NT2/D1 (cell line): Measurements from ENCODE around the gene PXYLP1.

Experiments used
- DNase-seq: peaks from one replicate; pipeline ENCODE4 v3.0.0-alpha.2; 2011; ENCODE audit warnings: low read depth, low spot score
- H3K27me3 ChIP-seq: 2 replicates; pipeline ENCODE4 v1.6.0; 2011; ENCODE audit warnings: mild to moderate bottlenecking; ENCODE audit not compliant: insufficient read length, insufficient read depth
- H3K36me3 ChIP-seq: 2 replicates; pipeline ENCODE4 v1.6.1; 2011; ENCODE audit warnings: mild to moderate bottlenecking, low read length, mixed read lengths; ENCODE audit not compliant: insufficient read depth, insufficient read length
- H3K4me1 ChIP-seq: 2 replicates; pipeline ENCODE4 v1.5.1; 2011; ENCODE audit not compliant: insufficient read depth, insufficient read length
- H3K4me3 ChIP-seq: 2 replicates; pipeline ENCODE4 v1.5.1; 2011; ENCODE audit warnings: low read depth; ENCODE audit not compliant: insufficient read length
- H3K9ac ChIP-seq: 2 replicates; pipeline ENCODE4 v1.6.0; 2011; ENCODE audit warnings: low read depth; ENCODE audit not compliant: insufficient read length
- H3K9me3 ChIP-seq: 2 replicates; pipeline ENCODE4 v1.5.1; 2011; ENCODE audit warnings: mild to moderate bottlenecking, low read length; ENCODE audit not compliant: insufficient read depth
- SUZ12 ChIP-seq: IDR thresholded peaks from 2 replicates; pipeline ENCODE4 v1.6.1; 2011; ENCODE audit not compliant: insufficient read length, insufficient read depth; ENCODE audit errors: extremely low read depth
- YY1 ChIP-seq: IDR thresholded peaks from 2 replicates; pipeline ENCODE4 v1.6.1; 2011; ENCODE audit not compliant: insufficient read length, insufficient read depth
- ZNF274 ChIP-seq: IDR thresholded peaks from 2 replicates; pipeline ENCODE4 v1.6.1; 2011; ENCODE audit warnings: mild to moderate bottlenecking, low read depth, low read length

The PXYLP1 gene

DNA sequence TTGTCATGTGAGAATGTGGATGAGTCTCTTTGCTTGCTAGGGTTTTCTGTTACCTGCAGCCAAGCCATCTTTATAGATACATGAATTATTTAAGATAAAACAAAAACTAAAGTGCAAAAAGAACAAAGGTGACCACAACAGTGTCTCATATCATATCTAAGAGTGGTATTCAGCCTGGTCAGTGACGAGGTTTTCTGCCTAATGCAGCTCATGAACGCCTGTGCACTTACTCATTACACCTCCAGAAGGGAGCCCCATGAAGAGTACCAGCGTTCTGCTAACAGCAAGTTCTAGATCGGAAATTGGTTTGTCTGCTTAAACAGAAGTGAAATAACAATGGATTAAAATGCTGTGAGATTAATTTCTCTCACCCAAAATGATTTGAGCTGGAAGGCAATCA lies 19.2 kb downstream of the PXYLP1 start:
- Histone ChIP-seq H3K27me3 (no peaks in the 10 kb centered on the region), H3K36me3 (no peaks in the 10 kb centered on the region), H3K4me3 (no peak overlapping the region), H3K4me1 (peaks cover 1% of the 10 kb centered on the region), H3K9me3 (no peaks in the 10 kb centered on the region), H3K9ac (no peak overlapping the region)
- TF ChIP-seq SUZ12 (no peak), YY1 (no peak), ZNF274 (no peak)
- no peak for DNase-seq

GRCh38 chr3:141253326-141253725 lies 21.7 kb downstream of the PXYLP1 start:
- Histone ChIP-seq H3K27me3 (no peaks in the 10 kb centered on the region), H3K4me3 (no peak overlapping the region), H3K4me1 (peaks cover 5% of the 10 kb centered on the region), H3K9me3 (no peaks in the 10 kb centered on the region), H3K9ac (no peak overlapping the region), H3K36me3 (no peaks in the 10 kb centered on the region)
- no peak for TF ChIP-seq ZNF274
- TF ChIP-seq YY1: no peak
- TF ChIP-seq SUZ12: no peak
- no peak for DNase-seq

- no peaks in the 10 kb centered on the region for H3K27me3 ChIP-seq
- no peak overlapping the region for H3K4me3 ChIP-seq
- peaks cover 5% of the 10 kb centered on the region for H3K4me1 ChIP-seq
- no peak overlapping the region for H3K9ac ChIP-seq
- no peak for DNase-seq
- H3K36me3 ChIP-seq: no peaks in the 10 kb centered on the region
- H3K9me3 ChIP-seq: no peaks in the 10 kb centered on the region
- TF ChIP-seq ZNF274 (no peak), YY1 (no peak), SUZ12 (no peak)
These were observed 22.2 kb downstream of the PXYLP1 start for GRCh38 chr3:141253811-141254210.

DNA sequence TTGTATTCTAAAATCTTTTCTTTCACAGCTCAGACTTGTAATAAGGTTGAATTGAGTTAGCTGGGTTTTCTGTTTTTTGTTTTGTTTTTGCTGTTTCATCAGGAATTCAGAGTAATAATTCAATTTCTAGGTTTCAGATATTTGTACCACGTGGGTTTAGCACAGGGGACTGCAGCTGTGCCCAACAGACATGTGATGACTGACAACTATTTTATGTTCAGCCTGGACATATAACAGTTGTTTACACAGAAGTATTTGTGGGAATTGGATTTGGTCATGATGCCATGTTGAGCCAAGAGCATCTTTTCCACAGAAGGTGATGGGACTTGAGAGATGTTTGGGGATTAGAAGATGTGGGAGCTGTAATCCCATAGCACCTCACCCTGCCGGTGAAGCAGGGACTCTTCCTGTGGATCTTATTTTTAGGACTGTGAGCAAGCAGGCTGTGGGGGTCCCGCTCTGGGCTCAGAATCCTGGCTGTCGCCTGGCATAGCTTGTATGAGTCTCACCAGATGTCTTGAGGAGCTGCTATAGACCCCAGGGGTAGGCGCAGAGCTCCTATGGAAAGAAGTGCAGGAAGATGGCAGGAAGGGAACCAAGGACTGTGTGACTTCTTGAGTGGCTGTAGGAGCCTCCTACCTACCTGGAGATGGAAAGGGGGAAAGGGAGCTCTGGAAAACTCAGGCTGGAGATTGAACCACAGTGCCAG lies 23.7 kb downstream of the PXYLP1 start:
- TF ChIP-seq SUZ12: no peak
- TF ChIP-seq YY1: no peak
- no peak for TF ChIP-seq ZNF274
- Histone ChIP-seq H3K9me3 (no peaks in the 10 kb centered on the region), H3K36me3 (no peaks in the 10 kb centered on the region), H3K27me3 (no peaks in the 10 kb centered on the region), H3K4me1 (peaks cover 5% of the 10 kb centered on the region), H3K9ac (no peak overlapping the region), H3K4me3 (no peak overlapping the region)
- DNase-seq: no peak

GRCh38 chr3:141255846-141256261 lies 24.2 kb downstream of the PXYLP1 start:
- Histone ChIP-seq H3K9me3 (no peaks in the 10 kb centered on the region), H3K9ac (no peak overlapping the region), H3K36me3 (no peaks in the 10 kb centered on the region), H3K4me1 (peaks cover 5% of the 10 kb centered on the region), H3K4me3 (no peak overlapping the region), H3K27me3 (no peaks in the 10 kb centered on the region)
- TF ChIP-seq SUZ12 (no peak), YY1 (no peak), ZNF274 (no peak)
- no peak for DNase-seq

DNA sequence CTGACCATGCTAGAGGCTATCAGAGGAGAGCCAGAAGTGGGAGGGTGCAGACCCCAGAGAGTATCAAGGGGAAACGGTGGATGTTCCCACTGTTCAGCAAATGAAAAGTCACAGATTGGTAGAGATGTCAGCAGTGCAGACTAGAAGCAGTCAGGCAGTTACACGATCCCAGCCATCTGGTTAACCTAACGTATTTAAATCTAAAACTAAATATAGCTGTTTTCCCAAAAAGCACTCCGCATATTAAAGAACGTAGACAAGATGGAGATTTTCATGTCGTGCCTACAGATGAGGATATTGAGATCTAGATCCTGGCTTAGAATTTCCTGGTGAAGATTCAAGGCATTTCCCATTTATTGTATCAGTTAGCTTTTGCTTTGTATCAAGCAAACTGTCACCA lies 25.2 kb downstream of the PXYLP1 start:
- Histone ChIP-seq H3K4me1 (peaks cover 5% of the 10 kb centered on the region), H3K36me3 (no peaks in the 10 kb centered on the region), H3K9ac (no peak overlapping the region), H3K9me3 (no peaks in the 10 kb centered on the region), H3K27me3 (no peaks in the 10 kb centered on the region), H3K4me3 (no peak overlapping the region)
- no peak for DNase-seq
- TF ChIP-seq SUZ12: no peak
- TF ChIP-seq ZNF274: no peak
- no peak for TF ChIP-seq YY1

- TF ChIP-seq SUZ12 (no peak), ZNF274 (no peak), YY1 (no peak)
- H3K27me3 ChIP-seq: no peaks in the 10 kb centered on the region
- H3K4me3 ChIP-seq: no peak overlapping the region
- H3K36me3 ChIP-seq: no peaks in the 10 kb centered on the region
- no peak overlapping the region for H3K9ac ChIP-seq
- no peak for DNase-seq
- H3K9me3 ChIP-seq: no peaks in the 10 kb centered on the region
- peaks cover 5% of the 10 kb centered on the region for H3K4me1 ChIP-seq
These were observed 26.3 kb downstream of the PXYLP1 start for GRCh38 chr3:141257961-141258360.

DNA sequence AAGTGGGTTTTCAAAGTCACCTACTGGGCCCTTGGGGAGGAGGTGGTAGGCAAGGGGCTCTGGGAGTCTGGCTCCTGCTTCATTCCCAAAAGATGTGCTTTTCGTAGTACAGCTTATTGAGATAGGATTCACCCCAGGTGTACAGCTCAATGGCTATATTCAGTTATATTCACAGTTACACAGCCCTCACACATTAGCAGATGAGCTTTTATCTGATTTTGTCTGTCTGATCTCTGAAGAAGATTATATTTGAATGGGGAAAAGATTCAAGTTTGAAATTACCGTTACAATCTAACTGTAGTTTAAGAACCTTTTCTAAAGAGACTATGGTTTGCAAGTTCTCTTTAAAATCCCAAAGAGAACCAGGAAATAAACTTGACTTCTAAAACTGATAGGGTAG lies 27.3 kb downstream of the PXYLP1 start:
- H3K27me3 ChIP-seq: no peaks in the 10 kb centered on the region
- no peak overlapping the region for H3K9ac ChIP-seq
- peaks cover 5% of the 10 kb centered on the region for H3K4me1 ChIP-seq
- no peak overlapping the region for H3K4me3 ChIP-seq
- no peaks in the 10 kb centered on the region for H3K36me3 ChIP-seq
- H3K9me3 ChIP-seq: no peaks in the 10 kb centered on the region
- no peak for DNase-seq
- TF ChIP-seq ZNF274 (no peak), YY1 (no peak), SUZ12 (no peak)
